ENCODE data around the gene INPP5A.
"Not testable (repeated sequence)": the region's sequence is repeated elsewhere in the genome, so short reads cannot be mapped to it uniquely, and the experiment has no call there.

The INPP5A gene

GRCh38 chr10:132809232-132810140 is 271.9 kb downstream of the INPP5A start:
- no peak for DNase-seq

DNA sequence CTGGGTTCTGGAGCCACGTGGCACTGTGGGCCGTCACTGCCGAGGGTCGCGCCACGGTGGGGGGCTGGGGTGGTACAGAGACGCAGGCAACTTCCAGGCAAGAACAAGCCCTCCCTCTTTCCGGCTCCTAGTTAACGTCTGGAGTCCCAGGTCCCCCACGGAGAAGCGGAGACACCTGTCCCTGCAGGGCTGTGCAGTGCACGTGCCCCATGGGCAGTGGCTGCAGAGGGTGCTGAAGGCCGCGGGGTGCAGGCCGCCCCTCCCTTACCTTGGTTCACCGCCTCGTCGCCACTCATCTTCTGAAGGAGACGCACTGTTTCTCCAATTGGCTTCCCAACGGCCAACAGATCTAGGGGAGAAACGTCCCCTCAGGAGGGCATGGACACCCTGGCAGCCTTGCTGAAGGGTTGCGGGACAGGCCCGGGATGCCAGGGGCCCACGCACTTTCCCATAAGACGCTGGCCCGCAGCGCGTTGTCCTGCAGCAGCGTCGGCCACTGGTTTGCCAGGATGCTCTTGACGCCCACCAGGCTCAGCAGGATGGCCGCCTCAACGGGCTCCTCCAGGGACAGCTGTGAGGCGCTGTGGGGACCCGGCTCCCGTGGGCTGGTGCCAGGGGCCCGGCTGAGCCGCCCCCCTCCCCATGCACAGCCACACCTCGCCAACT is 272.7 kb downstream of the INPP5A start:
- DNase-seq, result no peak

GRCh38 chr10:132810807-132811700 is 273.5 kb downstream of the INPP5A start:
- no peak for DNase-seq

DNA sequence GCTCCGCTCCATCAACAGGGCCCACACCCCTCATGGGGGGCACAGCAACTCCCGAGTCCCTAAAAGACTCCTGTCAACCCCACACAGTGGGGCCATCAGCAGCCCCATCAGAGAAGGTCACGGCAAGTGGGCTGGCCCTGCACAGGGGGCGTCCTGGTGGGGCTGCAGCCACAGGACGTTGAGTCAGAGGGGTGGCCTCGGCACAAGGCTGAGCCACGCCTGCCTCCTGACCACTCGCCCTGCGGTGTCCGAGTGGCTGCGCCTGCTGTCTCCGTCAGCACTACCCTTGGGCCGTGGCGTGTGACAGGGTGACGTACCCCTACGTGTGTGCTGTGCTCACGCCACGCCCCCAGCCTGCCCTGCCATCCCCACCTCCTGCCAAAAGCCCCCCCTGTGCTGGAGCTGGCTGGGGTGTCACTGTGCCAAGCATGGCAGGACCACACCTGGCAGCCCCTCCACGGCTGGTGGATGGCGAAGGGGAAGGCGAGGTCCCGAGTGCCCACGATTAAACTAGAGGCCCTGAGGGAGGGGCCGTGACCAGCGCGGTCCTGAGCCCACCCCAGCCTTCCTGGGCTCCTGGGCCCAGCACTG is 274.4 kb downstream of the INPP5A start:
- no peak for DNase-seq

- no peak for DNase-seq
Observed at GRCh38 chr10:132812520-132812919, 274.9 kb downstream of the INPP5A start.

DNA sequence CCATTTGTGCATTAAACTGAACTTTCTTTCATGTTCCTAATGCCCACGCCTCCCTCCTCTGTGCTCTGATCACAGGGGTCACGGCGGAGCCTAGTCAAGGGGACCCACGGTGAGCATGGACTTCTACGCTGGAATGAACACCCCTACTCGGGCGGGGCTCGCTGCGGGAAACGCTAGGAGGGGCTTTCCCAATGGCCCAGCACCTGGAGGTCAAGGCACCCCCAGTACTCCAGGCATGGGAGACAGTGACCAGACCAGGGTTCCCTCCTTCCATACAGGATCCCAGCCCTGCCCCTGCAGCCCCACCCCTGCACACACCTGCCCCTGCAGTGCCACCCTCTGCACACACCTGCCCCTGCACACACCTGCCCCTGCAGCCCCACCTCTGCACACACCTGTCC is 275.4 kb downstream of the INPP5A start:
- DNase-seq, result no peak

- DNase-seq, result no peak
Observed at GRCh38 chr10:132813560-132814468, 276.2 kb downstream of the INPP5A start.

DNA sequence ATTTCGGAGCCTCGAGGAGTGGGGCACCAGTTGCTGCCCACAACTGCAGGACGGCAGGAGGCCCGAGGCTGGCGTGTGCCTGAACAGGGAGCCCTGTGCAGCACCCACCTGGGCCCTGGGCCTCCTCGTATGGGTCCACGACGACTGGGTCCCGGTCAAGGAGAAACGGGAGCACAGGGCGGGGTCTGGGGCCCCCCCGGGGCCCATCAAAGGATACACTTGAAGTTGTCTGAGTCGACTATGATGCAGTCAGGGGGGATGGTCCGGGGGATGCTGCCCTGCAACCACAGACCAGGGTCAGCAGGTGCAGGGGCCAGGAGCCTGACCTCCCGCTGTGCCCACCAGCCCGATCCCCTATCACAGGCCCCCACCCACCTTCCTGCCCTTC is 276.9 kb downstream of the INPP5A start:
- DNase-seq, result no peak

DNA sequence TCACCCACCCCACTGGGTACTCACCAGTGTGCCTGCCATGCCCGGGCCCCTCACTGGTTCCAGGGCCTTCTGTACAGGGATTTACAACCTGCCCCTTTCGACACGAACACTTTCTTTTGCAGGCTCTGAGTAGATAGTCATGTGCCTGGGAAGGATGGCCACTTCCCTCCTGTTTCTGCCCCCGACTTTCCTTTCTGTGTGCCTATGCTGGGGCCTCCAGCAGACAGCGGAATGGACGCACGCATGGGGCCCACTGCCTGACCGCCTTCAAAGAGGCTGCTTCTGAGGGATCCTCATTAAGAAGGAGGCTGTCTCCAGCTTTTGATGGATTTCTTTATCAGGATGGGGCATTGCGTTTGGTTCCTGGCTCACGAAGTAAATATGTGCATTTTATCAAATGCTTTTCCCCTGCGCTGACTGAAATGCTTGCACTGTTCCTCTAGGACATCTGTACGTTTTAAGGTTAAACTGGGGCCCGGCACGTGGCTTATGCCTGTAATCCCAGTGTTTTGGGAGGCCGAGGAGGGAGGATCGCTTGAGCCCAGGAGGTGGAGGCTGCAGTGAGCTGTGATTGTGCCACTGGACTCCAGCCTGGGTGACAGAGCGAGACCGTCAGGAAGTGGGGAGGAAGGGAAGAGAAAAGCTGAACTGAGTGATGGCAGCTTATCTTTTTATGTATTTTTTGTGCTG is 277.7 kb downstream of the INPP5A start:
- DNase-seq, result no peak

- no peak for DNase-seq
Observed at GRCh38 chr10:132816718-132817117, 279.1 kb downstream of the INPP5A start.

DNA sequence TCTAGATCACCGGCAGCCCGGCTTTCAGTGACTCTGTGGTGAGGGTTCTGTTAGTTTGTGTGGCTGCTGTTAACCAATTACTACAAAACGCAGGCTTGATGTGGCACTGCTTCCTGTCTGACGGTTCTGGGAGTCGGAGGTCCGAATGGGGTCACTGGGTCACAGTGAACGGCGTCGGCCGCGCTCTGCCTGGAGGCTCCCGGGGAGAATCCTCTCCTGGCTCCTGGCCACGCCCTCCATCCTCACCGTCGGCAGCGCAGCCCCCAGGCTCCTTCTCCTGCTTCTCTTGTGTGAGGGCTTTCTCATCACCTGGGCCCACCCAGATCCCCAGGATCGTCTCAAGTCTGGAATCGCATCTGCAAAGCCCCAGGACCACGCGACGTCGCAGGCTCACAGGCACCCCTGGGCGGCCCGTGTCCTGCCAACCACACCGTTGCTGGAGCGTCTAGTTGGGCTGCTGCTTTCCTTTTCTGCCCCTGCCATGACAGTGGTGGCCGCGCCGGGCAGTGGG is 280.2 kb downstream of the INPP5A start:
- DNase-seq, result no peak

GRCh38 chr10:132820056-132820455 is 282.5 kb downstream of the INPP5A start:
- DNase-seq, result no peak

DNA sequence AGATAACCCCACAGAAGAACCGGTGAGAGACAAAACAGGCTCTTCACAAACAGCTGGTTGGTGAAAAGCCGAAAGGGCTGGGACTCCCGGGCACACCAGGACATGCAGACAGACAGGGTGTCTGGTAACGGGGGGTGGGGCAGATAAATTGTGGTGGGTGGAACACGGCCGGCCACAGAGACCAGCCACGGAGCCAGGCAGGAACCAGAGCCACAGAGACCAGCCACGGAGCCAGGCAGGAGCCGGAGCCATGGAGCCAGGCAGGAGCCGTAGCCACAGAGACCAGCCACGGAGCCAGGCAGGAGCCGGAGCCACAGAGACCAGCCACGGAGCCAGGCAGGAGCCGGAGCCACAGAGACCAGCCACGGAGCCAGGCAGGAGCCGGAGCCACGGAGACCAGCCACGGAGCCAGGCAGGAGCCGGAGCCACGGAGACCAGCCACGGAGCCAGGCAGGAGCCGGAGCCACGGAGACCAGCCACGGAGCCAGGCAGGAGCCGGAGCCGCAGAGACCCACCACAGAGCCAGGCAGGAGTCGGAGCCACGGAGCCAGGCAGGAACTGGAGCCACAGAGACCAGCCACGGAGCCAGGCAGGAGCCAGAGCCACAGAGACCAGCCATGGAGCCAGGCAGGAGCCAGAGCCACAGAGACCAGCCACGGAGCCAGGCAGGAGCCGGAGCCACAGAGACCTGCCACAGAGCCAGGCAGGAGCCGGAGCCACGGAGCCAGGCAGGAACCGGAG is 288.4 kb downstream of the INPP5A start:
- DNase-seq, result not testable (repeated sequence)

DNA sequence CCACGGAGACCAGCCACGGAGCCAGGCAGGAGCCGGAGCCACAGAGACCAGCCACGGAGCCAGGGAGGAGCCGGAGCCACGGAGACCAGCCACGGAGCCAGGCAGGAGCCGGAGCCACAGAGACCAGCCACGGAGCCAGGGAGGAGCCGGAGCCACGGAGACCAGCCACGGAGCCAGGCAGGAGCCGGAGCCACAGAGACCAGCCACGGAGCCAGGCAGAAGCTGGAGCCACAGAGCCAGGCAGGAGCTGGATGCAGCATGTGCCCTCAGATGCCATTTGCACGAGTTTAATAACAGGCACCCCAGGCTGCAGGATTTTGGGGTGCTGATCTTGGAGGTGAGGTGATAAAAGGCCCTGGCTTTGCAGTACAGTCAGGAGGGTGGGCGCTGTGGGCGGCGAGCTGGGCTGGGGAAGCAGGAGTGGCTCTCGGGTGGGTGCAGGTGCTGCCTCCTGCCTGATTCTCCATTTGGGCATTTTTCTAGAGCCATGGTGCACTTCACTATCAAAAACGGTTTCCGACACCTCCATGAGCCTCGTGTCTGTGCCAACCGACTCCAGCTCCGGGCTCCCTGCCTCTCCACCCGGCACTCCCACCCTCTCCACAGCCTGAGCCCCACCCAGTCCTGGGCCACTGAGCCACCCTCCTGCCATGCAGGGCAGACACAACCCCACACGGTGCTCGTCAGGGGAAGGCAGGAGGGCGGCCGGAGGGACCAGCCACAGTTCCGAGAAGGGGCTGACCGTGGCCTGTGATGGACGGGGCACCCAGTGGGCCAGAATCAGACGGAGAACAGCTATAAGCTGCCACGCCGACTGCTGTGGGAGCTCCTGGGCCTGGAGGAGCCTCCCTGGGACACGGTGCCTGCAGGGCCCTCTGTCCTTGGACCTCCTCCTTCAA is 289.2 kb downstream of the INPP5A start:
- no peak for DNase-seq

DNA sequence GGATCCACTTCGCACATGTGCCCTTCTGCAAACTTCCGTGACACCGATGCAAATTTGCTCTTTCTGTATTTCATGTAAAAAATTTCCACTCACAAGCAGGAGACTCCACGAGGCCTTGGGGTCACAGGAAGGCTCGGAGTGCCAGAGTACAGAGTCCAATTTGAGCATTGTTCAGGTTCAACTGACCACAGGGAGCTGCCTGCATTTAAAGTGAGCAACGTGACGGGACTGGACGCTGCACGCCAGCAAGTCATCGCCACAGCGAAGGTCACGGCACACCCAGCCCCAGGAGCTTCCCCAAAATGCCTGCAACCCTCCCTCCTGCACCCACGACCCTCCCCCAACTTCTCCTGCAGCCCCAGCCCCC is 289.8 kb downstream of the INPP5A start:
- DNase-seq, result no peak

- no peak for DNase-seq
Observed at GRCh38 chr10:132827861-132828539, 290.4 kb downstream of the INPP5A start.

DNA sequence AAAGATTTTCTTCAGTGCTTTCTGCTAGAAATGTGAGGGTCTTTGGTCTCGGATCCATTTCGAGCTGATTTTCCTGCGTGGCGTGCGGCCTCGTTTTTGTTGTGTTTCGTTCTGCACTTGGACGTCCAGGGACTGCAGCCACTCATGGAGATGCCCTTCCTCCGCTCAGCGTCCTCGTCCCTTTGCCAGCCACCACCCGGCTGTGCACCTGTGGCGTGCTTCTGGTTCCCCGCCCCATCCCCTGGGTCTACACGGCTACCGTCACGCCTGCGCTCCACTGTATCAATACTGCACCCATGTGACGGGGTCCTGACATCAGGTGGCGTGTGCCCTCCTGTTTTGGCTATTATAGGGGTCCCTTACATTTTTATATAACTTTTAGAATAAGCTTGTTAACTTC is 291.1 kb downstream of the INPP5A start:
- no peak for DNase-seq

DNA sequence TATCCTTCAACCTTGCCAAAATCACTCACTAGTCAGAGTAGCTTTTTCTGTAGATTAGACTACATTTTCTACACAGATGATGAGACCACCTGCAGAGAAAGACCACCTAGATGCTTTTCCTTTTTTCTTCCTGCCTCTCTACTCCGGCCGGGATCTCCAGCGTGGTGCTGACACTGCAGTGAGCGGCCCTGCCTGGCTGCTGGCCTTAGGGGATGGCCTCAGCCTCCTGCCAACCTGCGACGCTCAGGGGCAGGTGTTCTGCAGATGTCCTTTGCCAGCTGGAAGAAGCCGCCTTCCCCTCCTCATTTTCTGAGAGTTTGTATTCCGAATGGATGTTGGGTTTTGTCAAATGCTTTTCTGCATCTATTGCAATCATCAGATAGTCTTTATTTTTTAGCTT is 291.8 kb downstream of the INPP5A start:
- no peak for DNase-seq
